AG08396 (cell line): ENCODE data around the gene CD9.

Experiments
- DNase-seq: peaks from one replicate; pipeline ENCODE4 v3.0.0; 2012; ENCODE audit warnings: low spot score, mixed read lengths

CD9 gene

DNA sequence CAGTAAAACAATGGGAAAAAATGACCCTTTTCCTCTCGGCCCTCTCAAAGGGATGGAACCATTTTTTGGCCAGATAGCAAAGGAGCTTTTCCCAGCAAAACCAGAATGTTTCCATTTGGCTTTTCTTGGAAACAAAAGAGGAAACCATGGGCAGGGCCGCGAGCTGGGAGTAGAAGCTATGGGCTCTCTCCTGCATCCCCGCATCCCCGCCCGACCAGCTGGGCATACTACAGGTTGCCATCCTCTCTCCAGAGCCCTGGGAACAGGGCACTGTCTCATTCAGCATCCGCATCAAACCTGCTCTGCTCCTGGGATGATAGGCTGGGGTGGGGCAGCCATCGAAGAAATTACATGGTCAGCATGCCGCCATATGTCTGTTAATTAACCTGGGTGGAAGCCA, 20.9 kb downstream of the CD9 start:
- no peak for DNase-seq

DNA sequence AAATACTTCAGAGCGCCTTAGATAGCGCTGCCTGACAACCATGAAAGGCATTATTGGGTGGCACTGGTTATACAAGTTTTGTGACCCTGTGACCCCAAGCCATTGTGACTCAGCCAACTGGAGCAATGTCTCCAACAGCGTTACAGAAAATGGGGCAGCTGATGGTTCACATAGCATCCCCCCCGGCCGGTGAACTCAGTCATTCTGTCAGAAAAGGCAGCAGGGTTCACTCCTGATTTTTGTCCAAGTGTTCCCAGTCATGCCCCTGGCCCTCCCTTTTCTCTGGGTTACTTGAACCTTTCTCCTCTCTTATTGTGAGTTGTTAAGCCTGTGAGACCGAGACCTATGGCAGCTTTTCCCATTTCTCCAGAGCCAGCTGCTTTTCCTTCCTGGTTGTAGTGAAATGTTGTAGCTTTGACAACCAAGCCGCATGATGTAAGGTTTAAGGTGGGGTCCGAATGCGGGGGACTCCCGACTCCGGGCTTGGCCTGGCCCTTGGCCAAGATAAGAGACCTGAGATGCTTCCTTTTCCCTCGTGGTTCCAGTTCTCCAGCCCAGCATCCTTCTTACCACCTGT, 22.0 kb downstream of the CD9 start:
- DNase-seq: no peak

DNA sequence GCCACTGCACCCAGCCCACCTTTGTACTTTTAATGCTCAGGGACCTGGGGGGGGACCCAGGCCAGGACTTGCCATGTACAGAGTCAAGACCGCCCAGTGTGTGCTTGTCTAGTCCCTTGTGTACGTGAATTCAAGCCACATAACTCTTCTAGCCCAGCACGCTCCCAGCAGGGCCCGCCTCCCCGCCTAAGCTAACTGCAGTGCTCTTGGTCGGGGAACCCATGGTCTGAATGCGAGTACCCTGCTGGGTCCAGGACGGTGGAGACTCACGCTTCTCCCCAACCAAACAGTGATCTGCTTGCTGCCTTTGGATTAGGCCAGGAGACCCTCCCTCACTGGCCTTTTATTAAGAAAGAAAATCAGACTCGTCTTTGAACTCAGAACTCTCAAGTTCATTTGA, 23.3 kb downstream of the CD9 start:
- no peak for DNase-seq

DNA sequence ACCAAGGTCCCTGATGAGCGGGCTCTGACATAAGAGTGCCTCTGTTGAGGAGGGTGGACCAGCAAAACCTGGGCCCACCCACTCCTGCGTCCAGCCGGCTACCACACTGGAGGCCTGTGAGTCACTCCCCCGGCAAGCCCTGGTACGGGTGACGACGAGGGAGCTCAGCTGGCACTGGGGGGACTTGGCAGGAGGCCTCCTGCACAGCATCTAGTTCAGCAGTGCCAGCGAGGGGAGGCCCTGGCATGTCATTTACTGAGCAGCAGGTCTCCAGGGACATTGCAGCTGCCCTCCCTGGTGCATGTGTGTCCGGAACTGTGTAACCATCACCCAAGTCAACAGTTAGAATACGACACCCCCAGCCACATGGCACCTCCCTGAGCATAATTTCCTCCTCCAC, 24.4 kb downstream of the CD9 start:
- no peak for DNase-seq

DNA sequence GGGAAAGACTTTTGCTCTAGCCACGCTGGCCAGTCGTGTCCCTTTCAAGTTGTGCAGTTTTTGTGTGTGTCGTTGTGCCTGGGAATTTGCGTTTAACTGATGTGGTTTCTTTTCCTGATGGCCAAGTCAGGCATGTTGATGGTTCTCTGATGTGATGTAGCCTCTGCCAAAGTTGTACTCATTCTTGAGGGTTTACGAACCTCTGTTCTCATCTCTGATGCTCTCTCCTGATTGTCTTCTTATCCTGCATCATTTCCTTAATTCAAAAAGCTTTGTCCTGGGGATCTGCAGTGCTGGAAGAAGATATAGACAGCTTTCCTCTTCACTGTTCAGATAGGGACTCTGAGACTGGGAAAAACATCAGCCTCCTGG, 25.4 kb downstream of the CD9 start:
- no peak for DNase-seq

DNA sequence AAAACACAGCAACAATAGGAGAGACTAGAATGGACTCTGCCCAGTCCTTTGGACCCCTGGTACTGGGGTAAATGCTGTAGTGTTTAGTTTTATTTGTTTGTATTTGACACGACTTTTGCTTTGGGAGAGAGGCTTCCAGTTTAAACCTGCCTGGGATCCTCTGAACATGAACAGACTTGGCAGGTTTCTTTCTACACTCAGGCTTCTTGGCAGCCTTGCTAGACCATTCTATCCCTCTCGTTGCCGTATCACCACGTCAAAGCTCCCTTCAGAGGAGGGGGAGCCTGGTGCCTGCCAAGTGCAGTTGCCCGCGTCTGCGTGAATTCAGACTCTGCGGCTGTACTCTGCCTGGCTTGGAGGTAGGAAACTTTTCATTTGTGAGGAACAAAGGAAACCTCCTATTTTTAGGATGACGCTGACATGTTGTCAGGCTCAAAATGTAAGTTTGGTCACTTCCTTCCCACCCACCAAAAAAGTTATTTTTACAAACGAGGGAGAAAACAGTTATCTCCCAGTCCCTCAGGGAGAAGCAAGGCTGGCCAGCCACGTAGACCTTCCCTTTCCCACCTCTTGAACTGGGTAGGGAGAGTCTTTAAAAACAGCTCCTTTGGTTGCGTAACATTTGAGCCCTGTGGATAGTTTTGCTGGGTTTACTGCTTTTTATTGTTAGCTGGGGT, 25.9 kb downstream of the CD9 start:
- no peak for DNase-seq

DNA sequence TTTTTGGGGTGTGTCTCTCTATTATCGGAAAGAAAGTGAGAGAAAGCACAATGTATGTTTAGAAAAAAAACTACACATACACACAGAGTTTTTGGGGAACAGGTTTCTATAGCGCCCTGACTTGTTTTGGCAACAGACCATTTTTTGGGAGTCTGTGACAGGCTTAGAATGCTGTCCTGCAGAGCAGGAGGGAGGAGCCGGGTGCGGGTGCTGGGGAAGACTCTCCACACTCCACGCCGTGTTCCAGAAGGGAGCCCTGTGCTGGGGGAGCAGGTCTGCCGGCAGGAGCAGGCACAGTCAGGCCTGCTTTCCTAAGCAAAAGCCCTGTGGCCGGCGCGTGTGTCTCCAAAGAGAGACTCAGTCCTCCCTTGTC, 26.5 kb downstream of the CD9 start:
- no peak for DNase-seq

DNA sequence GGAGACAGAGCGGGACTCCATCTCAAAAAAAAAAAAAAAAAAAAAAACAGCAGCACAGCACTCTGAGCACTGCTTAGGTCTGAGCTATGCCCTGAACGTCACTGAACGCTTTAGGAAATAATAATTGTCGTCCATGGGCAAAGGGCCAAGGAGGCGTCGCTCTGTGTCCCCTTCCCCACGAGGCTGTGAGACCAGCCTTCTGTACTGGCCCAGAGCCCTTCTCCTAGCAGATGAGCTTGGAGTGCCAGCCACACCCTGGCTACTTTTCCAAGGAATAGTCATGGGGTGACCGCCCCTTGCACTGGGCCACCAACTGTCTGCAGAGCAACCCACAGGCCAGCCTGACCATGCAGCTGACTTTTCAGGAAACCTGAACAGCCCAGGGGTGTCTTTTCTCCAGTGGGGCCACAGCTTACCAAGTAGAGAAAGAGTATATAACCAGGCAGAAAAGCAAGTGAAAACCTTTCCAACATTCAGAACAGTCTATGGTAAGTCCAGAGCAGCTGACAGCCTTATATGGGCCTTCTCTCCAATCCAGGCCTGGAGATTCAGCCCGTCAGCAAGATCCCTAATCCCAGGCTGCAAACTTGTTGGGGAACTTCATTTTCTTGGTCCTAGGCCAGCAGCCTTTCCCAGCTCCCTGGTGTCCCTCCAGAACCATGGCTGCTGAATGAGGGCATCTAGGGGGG, 28.5 kb downstream of the CD9 start:
- DNase-seq: no peak

DNA sequence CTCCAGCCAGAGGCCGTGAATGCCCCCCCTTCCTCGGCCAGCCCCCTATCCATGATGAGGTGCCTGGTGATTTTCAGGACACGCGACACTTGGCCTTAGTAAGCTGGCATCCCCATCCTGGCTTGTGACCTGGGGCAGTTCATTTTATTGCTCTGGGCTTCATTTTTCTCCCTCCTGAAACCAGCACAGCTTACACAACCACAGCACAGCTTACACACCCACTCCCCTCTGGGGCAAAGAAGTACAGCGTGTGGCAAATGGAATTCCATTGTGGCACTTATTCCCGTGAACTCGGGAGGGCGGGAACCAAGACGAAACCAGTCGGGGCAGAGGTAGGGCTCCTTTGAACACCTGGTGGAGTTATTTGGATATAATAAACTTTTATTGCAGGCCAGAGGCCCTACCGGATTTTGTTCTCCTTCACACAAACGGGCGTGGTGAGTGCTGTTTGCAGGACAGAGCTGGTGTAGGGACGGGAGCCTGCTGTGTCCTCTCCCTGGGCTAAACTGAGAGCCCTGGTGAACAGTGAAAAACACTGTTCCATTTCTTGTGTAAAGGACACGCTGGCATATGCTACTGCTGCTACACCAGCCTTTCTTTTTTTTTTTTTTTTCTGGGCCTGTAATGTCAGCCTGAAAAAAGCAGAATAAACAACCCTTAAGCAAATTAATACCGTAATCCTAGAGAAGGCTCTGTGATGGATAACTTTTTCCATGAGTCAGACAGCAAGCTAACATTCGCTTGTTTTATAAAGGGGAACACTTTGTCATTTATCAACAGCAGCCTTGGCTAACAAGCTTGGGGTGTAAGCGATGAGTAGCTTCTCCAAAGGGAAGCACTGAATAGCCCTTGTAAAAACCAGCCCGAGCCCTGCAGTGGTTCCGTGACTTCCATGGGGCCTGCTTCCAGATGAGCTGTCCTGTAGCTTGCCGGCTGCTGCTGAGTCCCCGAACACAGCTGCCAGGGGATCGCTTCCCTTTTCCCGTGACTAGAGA, 29.3 kb downstream of the CD9 start:
- DNase-seq: peak; percentile 80

DNA sequence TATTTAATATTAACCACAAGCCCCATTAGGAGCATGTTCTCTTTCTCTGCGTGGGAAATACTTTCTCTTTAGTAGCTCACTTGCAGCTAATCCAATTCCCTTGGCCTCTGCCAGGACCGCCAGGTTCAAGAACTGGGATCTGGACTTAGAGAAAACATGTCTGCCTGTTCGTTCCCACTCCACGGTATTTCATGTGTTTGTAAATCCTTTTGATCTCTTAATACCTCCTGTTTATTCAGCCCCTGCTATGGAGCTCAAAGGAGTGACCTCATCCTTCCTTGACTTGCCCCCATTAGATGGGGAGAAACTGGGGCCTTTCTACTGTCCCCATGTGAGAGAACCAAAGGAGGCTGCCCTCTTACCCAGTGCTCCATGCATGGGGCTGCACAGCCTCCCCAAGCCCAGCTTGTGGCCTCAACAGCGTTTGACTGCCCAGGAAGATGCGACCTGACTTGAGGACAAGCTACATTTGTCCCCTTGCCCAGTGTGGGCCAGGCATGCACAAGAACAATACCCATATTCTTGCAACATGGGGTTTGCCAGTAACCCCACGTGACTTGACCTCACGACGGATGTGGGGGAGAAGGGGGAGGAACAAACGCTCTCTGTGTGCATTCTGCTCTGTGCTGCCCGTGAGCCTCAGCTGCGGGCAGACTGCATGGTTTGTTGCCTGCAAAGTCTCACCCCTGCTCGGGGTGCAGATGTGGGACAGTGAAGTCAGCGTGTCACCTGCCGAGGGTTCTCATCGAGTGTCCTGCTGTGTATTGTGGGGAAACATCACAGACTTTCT, 30.3 kb downstream of the CD9 start:
- DNase-seq: no peak

DNA sequence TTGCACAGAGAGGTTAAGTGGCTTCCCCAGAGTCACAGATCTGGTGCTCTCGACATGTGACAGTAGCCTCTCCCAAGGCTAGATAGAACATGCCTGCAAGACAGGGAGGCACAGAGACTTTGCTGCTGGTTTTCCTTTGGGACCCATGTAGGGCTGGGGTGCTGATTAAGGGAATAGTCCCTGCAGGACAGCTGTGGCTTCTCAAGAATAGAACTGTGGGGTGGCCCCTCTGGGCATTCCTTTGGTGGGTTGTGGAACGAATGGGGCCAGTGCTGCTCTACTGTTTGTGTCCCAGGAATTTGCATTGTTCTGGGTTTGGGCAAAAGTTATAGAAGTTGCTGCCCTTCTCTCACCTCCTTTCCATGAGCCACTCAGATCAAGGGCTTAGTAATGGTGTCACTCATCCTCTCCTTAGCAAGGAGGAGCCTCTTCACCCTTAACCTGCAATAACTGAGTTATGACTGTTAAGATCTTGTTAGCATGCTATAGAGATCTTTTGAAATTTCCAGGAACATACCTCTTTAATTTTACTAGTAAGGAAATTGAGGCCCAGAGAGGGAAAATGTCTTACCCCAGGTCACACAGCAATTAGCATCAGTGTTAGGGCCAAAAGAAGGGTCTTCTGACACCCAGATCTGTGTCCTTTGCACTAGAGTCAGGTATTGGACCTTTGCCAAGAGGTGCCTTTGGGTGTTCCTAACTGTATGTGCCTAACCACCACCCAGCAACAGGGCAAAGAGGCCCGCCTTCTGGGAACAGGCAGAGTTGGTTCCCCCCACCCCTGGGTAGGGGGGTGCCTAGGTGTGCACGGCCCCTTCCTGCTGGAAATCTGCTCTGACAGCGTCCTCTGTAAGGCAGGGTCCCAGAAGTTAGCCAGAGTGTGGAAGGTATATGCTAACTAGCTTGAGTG, 31.4 kb downstream of the CD9 start:
- no peak for DNase-seq

DNA sequence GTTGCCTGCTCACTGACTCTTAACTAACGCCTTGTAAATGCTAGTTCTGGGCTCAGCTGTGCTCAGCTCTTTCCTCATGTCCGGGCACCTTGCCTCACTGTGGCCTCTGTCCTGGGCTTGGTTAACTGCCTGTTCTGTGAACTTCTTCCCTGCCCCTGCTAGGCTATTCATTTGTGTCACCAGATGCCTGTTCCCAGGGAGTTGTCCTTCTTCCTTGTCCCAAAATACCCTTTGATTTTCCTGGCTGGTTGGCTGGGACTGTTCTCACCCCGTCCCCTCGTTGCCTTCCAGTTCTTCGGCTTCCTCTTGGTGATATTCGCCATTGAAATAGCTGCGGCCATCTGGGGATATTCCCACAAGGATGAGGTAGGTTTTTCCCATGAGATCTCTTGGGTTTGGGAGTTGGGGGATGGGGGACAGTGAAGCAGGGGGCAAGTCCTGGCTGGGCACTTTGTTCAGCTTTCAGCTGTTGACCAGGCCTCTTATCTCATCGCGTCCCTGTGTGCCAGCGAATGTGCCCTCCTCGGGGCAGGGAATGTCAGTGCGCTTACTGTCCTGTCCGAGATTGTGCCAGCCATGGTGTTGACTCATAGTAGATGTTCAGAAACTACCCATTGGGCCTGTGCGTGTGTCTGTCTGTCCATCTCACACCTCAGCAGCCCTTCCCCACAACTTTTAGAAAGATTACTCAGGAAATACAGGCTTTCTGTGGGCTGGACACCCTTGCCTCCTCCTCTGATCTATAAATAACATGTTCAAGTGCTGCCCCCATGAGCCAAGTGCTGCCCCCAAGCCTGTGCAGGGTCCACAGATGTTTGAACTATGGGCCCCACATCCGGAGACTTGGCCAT, 33.1 kb downstream of the CD9 start:
- no peak for DNase-seq

DNA sequence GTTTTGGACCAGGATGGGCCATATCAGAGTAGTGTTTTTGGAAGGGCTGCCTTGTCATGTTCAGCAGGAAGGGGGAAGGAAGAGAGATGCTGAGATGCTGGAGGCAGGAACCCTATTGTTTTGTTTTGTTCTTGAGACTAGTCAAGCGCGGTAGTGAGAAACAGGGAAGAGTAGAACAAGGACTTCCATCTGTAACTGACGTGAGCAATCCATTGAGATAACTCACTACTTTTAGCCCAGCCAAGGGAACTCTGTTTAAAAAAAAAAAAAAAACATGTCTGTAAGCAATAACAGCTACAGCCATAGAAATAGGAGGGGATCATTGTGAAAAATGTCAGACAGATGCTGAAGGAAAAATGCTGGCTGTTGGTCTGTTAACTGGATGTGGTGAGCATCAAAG, 34.0 kb downstream of the CD9 start:
- DNase-seq: no peak

DNA sequence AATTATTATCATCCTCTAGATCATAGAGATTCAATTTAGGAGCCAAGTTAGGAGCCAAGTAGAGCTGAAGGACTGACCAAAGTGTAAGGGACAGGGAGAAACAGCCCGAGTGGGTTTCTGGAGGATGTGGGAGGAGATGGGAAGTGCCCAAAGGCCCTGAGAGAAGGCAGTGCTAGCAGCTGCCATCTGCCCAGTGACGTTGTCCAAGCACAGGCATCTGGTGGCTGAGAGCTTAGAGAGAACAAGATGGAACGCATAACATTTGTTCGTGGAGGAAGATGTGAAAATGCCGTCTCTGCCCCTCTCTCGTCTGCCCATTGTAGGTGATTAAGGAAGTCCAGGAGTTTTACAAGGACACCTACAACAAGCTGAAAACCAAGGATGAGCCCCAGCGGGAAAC, 34.7 kb downstream of the CD9 start:
- no peak for DNase-seq

DNA sequence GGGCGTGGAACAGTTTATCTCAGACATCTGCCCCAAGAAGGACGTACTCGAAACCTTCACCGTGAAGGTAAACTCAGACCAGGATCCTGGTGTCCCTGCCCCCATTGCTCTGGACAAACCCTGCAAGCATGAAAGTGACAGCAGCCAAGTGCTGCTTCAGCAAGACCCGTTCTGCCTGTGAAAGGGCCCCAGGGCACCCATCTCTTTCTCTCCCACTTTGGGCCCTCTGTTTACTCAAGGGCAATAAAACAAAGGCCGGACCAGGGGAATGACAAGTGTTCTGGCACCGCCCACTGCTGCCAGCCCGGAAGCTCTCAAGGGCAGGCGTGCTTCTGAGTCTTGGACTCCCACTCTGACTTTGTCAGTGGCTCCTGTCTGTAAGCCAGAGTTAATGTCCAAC, 35.3 kb downstream of the CD9 start:
- no peak for DNase-seq

DNA sequence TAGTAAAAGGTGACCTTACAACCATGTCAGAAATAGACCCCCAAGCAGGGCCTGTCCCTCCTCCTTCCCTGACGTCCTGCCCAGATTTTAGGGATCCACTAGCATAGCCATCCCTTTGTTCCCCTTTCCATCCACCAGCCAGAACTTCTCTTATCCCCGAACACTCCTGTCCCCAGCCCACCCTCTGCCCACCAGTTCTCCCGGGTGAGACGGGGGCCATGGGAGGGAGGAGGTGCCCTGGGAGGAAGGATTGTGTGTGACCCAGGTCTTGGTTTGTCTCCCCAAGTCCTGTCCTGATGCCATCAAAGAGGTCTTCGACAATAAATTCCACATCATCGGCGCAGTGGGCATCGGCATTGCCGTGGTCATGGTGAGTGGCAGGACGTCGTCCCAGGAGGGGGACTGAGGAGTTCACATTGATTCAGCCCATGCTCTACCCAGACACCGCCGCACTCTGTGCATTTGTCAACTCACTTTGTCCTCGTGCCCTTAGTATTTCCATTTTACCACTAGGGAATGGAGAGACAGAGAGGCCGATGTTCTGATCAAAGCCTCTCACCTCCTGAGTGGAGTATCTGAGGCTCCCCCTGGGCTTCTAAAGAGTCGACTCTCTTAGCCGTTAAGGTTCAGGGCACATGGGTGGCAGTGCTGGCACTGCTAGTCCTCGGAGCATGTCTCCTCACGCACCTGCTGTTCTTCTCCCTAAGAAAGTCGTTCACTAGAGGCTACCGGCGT, 35.9 kb downstream of the CD9 start:
- no peak for DNase-seq

DNA sequence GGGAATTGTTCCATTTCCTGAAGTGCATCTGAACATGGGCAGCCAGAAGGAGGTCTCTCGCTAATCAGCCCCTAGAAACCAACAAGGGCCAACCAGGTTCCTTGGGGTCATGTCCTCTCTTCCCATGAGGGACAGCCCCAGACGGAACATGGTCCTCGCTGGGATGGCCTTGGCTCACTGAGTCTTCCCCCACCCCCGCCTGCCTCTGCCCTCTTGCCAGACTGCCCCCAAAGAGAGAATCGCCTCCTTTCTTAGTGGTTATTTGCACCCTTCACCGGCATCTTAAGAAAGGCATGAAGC, 36.4 kb downstream of the CD9 start:
- no peak for DNase-seq

DNA sequence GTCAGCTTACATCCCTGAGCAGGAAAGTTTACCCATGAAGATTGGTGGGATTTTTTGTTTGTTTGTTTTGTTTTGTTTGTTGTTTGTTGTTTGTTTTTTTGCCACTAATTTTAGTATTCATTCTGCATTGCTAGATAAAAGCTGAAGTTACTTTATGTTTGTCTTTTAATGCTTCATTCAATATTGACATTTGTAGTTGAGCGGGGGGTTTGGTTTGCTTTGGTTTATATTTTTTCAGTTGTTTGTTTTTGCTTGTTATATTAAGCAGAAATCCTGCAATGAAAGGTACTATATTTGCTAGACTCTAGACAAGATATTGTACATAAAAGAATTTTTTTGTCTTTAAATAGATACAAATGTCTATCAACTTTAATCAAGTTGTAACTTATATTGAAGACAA, 37.6 kb downstream of the CD9 start:
- DNase-seq: no peak

DNA sequence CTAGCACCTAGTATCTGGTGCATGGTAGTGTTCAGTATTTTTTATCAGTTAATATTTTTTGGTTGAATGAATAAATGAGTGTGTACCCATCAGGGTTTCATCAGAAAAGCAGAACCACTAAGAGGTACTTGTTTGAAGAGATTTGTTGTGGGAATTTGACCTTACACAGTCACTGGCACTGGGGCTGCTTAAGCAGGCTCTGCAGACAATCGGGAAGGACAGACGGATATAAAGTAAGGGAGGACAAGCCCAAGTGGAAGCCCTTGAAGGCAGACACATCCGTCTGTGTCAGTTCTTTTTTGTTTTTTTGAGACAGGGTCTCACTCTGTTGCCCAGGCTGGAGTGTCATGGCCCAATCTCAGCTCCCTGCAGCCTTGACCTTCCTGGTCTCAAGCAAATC, 38.7 kb downstream of the CD9 start:
- DNase-seq: no peak
